Measurements from ENCODE around the gene PXN. TPM values are rescaled to one million over a fixed set of nuclear protein-coding genes. Genes with fewer than 3 reads are reported as not detected.
"Not testable (repeated sequence)": the region's sequence is repeated elsewhere in the genome, so short reads cannot be mapped to it uniquely, and the experiment has no call there.

PXN gene
- total RNA-seq, 4 donors from 2014 or later, result 29.6 to 211 (median 41.2) TPM

- Histone ChIP-seq H3K27ac (no peak overlapping the region), H3K4me1 (no peaks in the 10 kb centered on the region), H3K9me3 (no peaks in the 10 kb centered on the region), H3K36me3 (no peaks in the 10 kb centered on the region), H3K27me3 (no peaks in the 10 kb centered on the region), H3K4me3 (no peak overlapping the region)
- TF ChIP-seq, protein P1, sequence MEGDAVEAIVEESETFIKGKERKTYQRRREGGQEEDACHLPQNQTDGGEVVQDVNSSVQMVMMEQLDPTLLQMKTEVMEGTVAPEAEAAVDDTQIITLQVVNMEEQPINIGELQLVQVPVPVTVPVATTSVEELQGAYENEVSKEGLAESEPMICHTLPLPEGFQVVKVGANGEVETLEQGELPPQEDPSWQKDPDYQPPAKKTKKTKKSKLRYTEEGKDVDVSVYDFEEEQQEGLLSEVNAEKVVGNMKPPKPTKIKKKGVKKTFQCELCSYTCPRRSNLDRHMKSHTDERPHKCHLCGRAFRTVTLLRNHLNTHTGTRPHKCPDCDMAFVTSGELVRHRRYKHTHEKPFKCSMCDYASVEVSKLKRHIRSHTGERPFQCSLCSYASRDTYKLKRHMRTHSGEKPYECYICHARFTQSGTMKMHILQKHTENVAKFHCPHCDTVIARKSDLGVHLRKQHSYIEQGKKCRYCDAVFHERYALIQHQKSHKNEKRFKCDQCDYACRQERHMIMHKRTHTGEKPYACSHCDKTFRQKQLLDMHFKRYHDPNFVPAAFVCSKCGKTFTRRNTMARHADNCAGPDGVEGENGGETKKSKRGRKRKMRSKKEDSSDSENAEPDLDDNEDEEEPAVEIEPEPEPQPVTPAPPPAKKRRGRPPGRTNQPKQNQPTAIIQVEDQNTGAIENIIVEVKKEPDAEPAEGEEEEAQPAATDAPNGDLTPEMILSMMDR (IDR thresholded peaks at IDR 0.05), result no peak
- no peak for TF ChIP-seq POLR2A (IDR thresholded peaks at IDR 0.05)
- DNase-seq, result no peak
- intact Hi-C loops (cut with DNase I; ENCODE audit: low total_unique reads), result no loop called here
Measured at GRCh38 chr12:120211243-120211903, 54.2 kb downstream of the PXN start.

DNA sequence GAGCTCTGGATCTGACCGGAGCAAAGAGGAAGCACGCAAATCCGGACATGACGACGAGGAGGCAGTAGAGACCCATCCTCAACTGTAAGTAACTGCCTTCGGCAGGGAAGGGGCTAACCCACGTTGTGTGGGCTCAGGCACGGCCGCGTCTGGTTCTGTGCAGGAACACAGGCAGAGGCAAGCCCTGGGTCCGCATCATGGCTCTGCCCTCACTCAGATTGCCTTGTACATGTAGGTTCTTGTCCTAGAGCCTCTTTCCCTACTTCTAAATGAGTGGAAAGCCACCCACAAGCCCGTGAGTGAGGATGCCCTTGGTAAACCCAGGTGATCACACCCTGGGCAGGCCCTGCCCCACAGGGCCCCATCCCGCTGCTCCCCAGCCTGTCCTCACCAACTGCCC, 55.7 kb downstream of the PXN start:
- H3K9me3 ChIP-seq, result no peaks in the 10 kb centered on the region
- H3K36me3 ChIP-seq, result no peaks in the 10 kb centered on the region
- TF ChIP-seq, protein P1 (IDR thresholded peaks at IDR 0.05), result no peak
- TF ChIP-seq POLR2A (IDR thresholded peaks at IDR 0.05), result no peak
- H3K4me3 ChIP-seq, result no peak overlapping the region
- H3K27me3 ChIP-seq, result no peaks in the 10 kb centered on the region
- H3K27ac ChIP-seq, result no peak overlapping the region
- DNase-seq, result no peak
- intact Hi-C loops (cut with DNase I; ENCODE audit: low total_unique reads), result no loop called here
- no peaks in the 10 kb centered on the region for H3K4me1 ChIP-seq

- Histone ChIP-seq H3K9me3 (no peaks in the 10 kb centered on the region), H3K4me3 (no peak overlapping the region), H3K27me3 (no peaks in the 10 kb centered on the region), H3K4me1 (no peaks in the 10 kb centered on the region), H3K27ac (no peak overlapping the region), H3K36me3 (no peaks in the 10 kb centered on the region)
- DNase-seq, result no peak
- TF ChIP-seq POLR2A (IDR thresholded peaks at IDR 0.05), result no peak
- TF ChIP-seq, protein P1 (IDR thresholded peaks at IDR 0.05), result no peak
- intact Hi-C loops (cut with DNase I; ENCODE audit: low total_unique reads), result no loop called here
Measured at GRCh38 chr12:120207227-120207626, 58.3 kb downstream of the PXN start.

- H3K4me1 ChIP-seq; DNase-seq; H3K9me3 ChIP-seq; intact Hi-C loops (cut with DNase I; ENCODE audit: low total_unique reads); H3K36me3 ChIP-seq; H3K27me3 ChIP-seq; H3K4me3 ChIP-seq; H3K27ac ChIP-seq: not testable (repeated sequence)
Measured at GRCh38 chr12:120206781-120207180, 58.7 kb downstream of the PXN start.

DNA sequence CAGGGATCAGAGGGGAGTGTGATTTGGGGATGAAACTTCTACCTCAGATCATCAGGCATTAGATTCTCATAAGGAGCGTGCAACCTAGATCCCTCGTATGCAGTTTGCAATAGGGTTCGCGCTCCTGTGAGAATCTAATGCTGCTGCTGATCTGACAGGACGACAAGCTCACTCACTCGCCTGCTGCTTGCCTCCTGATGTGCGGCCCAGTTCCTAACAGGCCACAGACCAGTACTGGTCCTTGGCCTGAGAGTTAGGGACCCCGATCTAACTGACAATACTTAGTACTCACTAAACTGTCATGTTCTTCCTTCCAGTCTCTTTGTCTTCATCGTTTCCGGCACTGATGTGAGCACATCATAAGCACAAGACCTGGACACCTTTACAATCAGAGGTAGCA, 59.3 kb downstream of the PXN start:
- no peak overlapping the region for H3K27ac ChIP-seq
- H3K9me3 ChIP-seq, result no peaks in the 10 kb centered on the region
- no peak for DNase-seq
- no peaks in the 10 kb centered on the region for H3K27me3 ChIP-seq
- no peaks in the 10 kb centered on the region for H3K4me1 ChIP-seq
- no peak overlapping the region for H3K4me3 ChIP-seq
- TF ChIP-seq, protein P1 (IDR thresholded peaks at IDR 0.05), result no peak
- no peak for TF ChIP-seq POLR2A (IDR thresholded peaks at IDR 0.05)
- intact Hi-C loops (cut with DNase I; ENCODE audit: low total_unique reads), result no loop called here
- no peaks in the 10 kb centered on the region for H3K36me3 ChIP-seq

DNA sequence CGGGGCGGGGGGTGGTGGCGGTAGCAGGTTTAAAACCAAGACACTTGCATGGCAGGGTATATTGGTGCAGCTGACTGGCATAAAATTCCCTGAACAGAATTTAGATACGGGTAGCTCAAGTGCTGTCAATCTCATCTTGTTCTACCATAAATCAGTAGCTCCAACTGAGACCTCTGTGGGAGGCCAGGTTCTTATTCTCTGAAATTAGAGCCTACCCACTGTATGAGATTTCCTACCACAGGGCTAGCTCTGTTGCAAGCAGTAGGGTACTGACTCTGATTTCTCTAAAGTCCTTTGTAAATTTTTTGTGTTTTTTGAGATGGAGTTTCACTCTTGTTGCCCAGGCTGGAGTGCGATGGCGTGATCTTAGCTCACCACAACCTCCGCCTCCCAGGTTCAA, 61.4 kb downstream of the PXN start:
- Histone ChIP-seq H3K36me3 (no peaks in the 10 kb centered on the region), H3K4me3 (no peak overlapping the region), H3K27ac (no peak overlapping the region), H3K4me1 (peaks cover 9 to 10% of the 10 kb centered on the region in 2 donors), H3K9me3 (no peaks in the 10 kb centered on the region), H3K27me3 (no peaks in the 10 kb centered on the region)
- intact Hi-C loops (cut with DNase I; ENCODE audit: low total_unique reads), result no loop called here
- DNase-seq, result no peak
- TF ChIP-seq, protein P1 (IDR thresholded peaks at IDR 0.05), result no peak
- TF ChIP-seq POLR2A (IDR thresholded peaks at IDR 0.05), result no peak
